HepG2 (cell line): ENCODE results near the gene ARHGAP45. TPM values are rescaled to one million over a fixed set of nuclear protein-coding genes. Genes with fewer than 3 reads are reported as not detected.
A peak's percentile ranks its signal among the peaks of the same experiment; 100 is the strongest.

Source experiments
- ATAD3A ChIP-seq: sonication (generic); formaldehyde crosslinking; IDR thresholded peaks from 2 replicates; pipeline ENCODE4 v1.4.0; 2020; ENCODE audit warnings: missing genetic modification reagents
- CBX5 ChIP-seq: sonication (generic); formaldehyde crosslinking; IDR thresholded peaks from 2 replicates; pipeline ENCODE4 v1.4.0; 2020; ENCODE audit warnings: missing genetic modification reagents, borderline replicate concordance
- CHCHD3 ChIP-seq: sonication (generic); formaldehyde crosslinking; IDR thresholded peaks from 2 replicates; pipeline ENCODE4 v1.8.0; 2022; ENCODE audit warnings: mild to moderate bottlenecking, missing genetic modification reagents, moderate library complexity
- FOXA3 ChIP-seq: IDR thresholded peaks from 2 replicates; pipeline ENCODE4 v1.6.1; 2016; ENCODE audit warnings: missing genetic modification reagents, missing compliant biosample characterization
- FOXP1 ChIP-seq, 2 experiments: fragments of 450-650 bp in 1 of 2; IDR thresholded peaks; 2 replicates each; pipeline ENCODE4 v1.6.1; 2017 to 2018; ENCODE audit warnings: antibody characterized with exemption in 1 of 2
- GATAD1 ChIP-seq: IDR thresholded peaks from 2 replicates; pipeline ENCODE4 v1.6.1; 2016; ENCODE audit warnings: missing genetic modification reagents, missing compliant biosample characterization
- GTF2F1 ChIP-seq: fragments of 150-350 bp; IDR thresholded peaks from 2 replicates; pipeline ENCODE4 v1.6.1; 2014; ENCODE audit warnings: low read length
- HOXA5 ChIP-seq: sonication (generic); formaldehyde crosslinking; IDR thresholded peaks from 2 replicates; pipeline ENCODE4 v1.4.0; 2020; ENCODE audit warnings: missing genetic modification reagents
- KDM5A ChIP-seq: fragments of 200-600 bp; sonication (generic); IDR thresholded peaks from 2 replicates; pipeline ENCODE4 v1.7.0; 2018; ENCODE audit warnings: antibody characterized with exemption, mild to moderate bottlenecking, low read length, borderline replicate concordance
- MEF2D ChIP-seq: sonication (generic); formaldehyde crosslinking; IDR thresholded peaks from 2 replicates; pipeline ENCODE4 v1.5.1; 2020; ENCODE audit warnings: mild to moderate bottlenecking, missing genetic modification reagents
- MZF1 ChIP-seq: sonication (generic); formaldehyde crosslinking; IDR thresholded peaks from 2 replicates; pipeline ENCODE4 v1.8.1; 2023; ENCODE audit warnings: mild to moderate bottlenecking, missing genetic modification reagents, borderline replicate concordance
- NFE2 ChIP-seq: sonication (generic); formaldehyde crosslinking; IDR thresholded peaks from 2 replicates; pipeline ENCODE4 v1.4.0; 2020; ENCODE audit warnings: missing genetic modification reagents
- POLR2AphosphoS5 ChIP-seq: IDR thresholded peaks from 2 replicates; pipeline ENCODE4 v1.6.1; 2012; ENCODE audit warnings: low read depth, low read length
- SCMH1 ChIP-seq: sonication (generic); formaldehyde crosslinking; IDR thresholded peaks from 2 replicates; pipeline ENCODE4 v1.9.0; 2021; ENCODE audit warnings: missing genetic modification reagents, mild to moderate bottlenecking, borderline replicate concordance
- ZC3H13 ChIP-seq: sonication (generic); formaldehyde crosslinking; IDR thresholded peaks from 2 replicates; pipeline ENCODE4 v1.8.1; 2023; ENCODE audit warnings: mild to moderate bottlenecking, missing genetic modification reagents, moderate library complexity
- ZFP36L1 ChIP-seq: sonication (generic); formaldehyde crosslinking; IDR thresholded peaks from 2 replicates; pipeline ENCODE4 v1.8.0; 2022; ENCODE audit warnings: mild to moderate bottlenecking, missing genetic modification reagents, moderate library complexity
- ZNF264 ChIP-seq: sonication (generic); formaldehyde crosslinking; IDR thresholded peaks from 2 replicates; pipeline ENCODE4 v1.4.0; 2020; ENCODE audit warnings: missing genetic modification reagents
- ZNF501 ChIP-seq: sonication (generic); formaldehyde crosslinking; IDR thresholded peaks from 2 replicates; pipeline ENCODE4 v1.5.1; 2020; ENCODE audit warnings: mild to moderate bottlenecking, moderate library complexity, missing genetic modification reagents
- ZNF619 ChIP-seq: sonication (generic); formaldehyde crosslinking; IDR thresholded peaks from 2 replicates; pipeline ENCODE4 v1.4.0; 2020; ENCODE audit warnings: mild to moderate bottlenecking, missing genetic modification reagents
- ZNF652 ChIP-seq: IDR thresholded peaks from 2 replicates; pipeline ENCODE4 v1.6.1; 2016; ENCODE audit warnings: low read depth, borderline replicate concordance
- ZSCAN21 ChIP-seq: sonication (generic); formaldehyde crosslinking; IDR thresholded peaks from 2 replicates; pipeline ENCODE4 v1.8.0; 2022; ENCODE audit warnings: mild to moderate bottlenecking, missing genetic modification reagents, moderate library complexity, borderline replicate concordance
- polyA plus RNA-seq, 8 experiments: library from polyadenylated mRNA; depleted of rRNA in 3 of 8; stranded (reverse) in 7 of 8; unstranded in 1 of 8; fragments of >200 nt; fragmentation: Illumina TruSeq in 4 of 8; extraction: Trizol in 4 of 8; gene quantifications; 2 replicates each; pipeline versions ENCODE4 v1.2.1 to v1.2.3, GENCODE V29; 2011 to 2016; ENCODE audit warnings: low read depth in 4 of 8, missing spikeins in 1 of 8, mixed read lengths in 1 of 8; ENCODE audit not compliant: insufficient read depth in 1 of 8
- total RNA-seq, 5 experiments: library from RNA; depleted of rRNA; stranded (reverse); fragments of >200 nt; fragmentation: Illumina TruSeq; extraction: Trizol; gene quantifications; 2 replicates each; pipeline ENCODE4 v1.2.3, GENCODE V29; 2016; ENCODE audit warnings: low read depth in 1 of 5
- TF ChIP-seq, protein P1 (sequence below): sonication (generic); formaldehyde crosslinking; IDR thresholded peaks from 2 replicates; pipeline ENCODE4 v1.5.0; 2020; ENCODE audit warnings: mild to moderate bottlenecking, low read depth, missing genetic modification reagents, borderline replicate concordance
- TF ChIP-seq, protein P2 (sequence below): IDR thresholded peaks from 2 replicates; pipeline ENCODE4 v1.6.1; 2016; ENCODE audit warnings: low read depth
- TF ChIP-seq, protein P3 (sequence below): sonication (generic); formaldehyde crosslinking; IDR thresholded peaks from 2 replicates; pipeline ENCODE4 v1.4.0; 2020; ENCODE audit warnings: missing genetic modification reagents
- TF ChIP-seq, protein P4 (sequence below): sonication (generic); formaldehyde crosslinking; IDR thresholded peaks from 2 replicates; pipeline ENCODE4 v1.5.1; 2020; ENCODE audit warnings: missing genetic modification reagents, mild to moderate bottlenecking, borderline replicate concordance

The ARHGAP45 gene
- total and polyA plus RNA-seq, 2 of the 13 experiments (the other 11 are each of a cell fraction or from before 2014, with no cell fraction given) = 0.84 to 32.0 TPM

DNA sequence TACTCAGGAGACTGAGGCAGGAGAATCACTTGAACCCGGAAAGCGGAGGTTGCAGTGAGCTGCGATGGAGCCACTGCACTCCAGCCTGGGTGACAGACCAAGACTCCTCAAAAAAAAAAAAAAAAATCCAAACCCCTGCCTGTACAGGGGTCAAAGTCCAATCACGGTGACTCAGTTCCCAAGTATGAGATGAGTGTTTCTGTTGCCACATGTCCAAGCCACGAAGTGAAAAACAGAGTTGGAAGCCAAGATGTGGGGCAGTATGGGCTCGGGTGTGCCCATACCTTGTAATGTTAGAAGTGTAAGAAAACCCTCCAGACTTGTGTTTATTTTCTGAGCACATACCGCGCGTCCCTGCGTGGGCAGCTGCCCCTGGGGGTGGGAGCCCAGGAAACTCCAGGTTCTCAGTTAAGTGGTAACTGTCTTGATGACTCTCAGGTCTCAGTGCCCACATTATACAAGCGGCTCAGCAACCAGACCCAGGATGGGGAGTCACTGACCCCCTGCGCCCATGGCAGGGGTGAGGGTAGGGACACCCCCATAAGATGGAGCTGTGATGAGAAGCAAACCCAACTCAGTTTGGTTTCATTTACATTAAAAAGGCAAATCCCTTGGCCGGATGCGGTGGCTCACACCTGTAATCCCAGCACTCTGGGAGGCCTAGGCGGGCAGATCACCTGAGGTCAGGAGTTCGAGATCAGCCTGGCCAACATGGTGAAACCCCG is 35.6 kb downstream of the ARHGAP45 start (continued):
- TF ChIP-seq, protein P1, sequence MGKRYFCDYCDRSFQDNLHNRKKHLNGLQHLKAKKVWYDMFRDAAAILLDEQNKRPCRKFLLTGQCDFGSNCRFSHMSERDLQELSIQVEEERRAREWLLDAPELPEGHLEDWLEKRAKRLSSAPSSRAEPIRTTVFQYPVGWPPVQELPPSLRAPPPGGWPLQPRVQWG (CRISPR knock-in tag) = no peak
- TF ChIP-seq CHCHD3 (CRISPR knock-in tag) (no peak), FOXP1 (IDR thresholded peaks at IDR 0.05) (no peak), FOXP1 (CRISPR knock-in tag; IDR thresholded peaks at IDR 0.05) (no peak; the same call in 1 of the 2 replicates), GATAD1 (CRISPR knock-in tag) (peak; percentile 65; the same call in 1 of the 2 replicates), ZNF264 (no peak), NFE2 (CRISPR knock-in tag) (no peak), FOXA3 (no peak), POLR2AphosphoS5 (peak; percentile 8; the same call in 1 of the 2 replicates), ZSCAN21 (CRISPR knock-in tag) (no peak), KDM5A (no peak), CBX5 (no peak), ZNF652 (CRISPR knock-in tag) (no peak; the same call in 1 of the 2 replicates), GTF2F1 (no peak), ZFP36L1 (CRISPR knock-in tag) (no peak), MEF2D (CRISPR knock-in tag) (0 out of 2 replicates have a peak, but pooled peaks have one; percentile 12), ATAD3A (CRISPR knock-in tag) (no peak), MZF1 (no peak), ZNF619 (no peak), HOXA5 (CRISPR knock-in tag) (no peak), ZC3H13 (CRISPR knock-in tag) (no peak), SCMH1 (CRISPR knock-in tag) (no peak), ZNF501 (CRISPR knock-in tag) (no peak)
- TF ChIP-seq, protein P2, sequence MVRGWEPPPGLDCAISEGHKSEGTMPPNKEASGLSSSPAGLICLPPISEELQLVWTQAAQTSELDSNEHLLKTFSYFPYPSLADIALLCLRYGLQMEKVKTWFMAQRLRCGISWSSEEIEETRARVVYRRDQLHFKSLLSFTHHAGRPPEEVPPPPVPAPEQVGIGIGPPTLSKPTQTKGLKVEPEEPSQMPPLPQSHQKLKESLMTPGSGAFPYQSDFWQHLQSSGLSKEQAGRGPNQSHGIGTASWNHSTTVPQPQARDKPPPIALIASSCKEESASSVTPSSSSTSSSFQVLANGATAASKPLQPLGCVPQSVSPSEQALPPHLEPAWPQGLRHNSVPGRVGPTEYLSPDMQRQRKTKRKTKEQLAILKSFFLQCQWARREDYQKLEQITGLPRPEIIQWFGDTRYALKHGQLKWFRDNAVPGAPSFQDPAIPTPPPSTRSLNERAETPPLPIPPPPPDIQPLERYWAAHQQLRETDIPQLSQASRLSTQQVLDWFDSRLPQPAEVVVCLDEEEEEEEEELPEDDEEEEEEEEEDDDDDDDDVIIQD (CRISPR knock-in tag) = no peak
- TF ChIP-seq, protein P3, sequence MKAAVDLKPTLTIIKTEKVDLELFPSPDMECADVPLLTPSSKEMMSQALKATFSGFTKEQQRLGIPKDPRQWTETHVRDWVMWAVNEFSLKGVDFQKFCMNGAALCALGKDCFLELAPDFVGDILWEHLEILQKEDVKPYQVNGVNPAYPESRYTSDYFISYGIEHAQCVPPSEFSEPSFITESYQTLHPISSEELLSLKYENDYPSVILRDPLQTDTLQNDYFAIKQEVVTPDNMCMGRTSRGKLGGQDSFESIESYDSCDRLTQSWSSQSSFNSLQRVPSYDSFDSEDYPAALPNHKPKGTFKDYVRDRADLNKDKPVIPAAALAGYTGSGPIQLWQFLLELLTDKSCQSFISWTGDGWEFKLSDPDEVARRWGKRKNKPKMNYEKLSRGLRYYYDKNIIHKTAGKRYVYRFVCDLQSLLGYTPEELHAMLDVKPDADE (CRISPR knock-in tag) = no peak
- TF ChIP-seq, protein P4, sequence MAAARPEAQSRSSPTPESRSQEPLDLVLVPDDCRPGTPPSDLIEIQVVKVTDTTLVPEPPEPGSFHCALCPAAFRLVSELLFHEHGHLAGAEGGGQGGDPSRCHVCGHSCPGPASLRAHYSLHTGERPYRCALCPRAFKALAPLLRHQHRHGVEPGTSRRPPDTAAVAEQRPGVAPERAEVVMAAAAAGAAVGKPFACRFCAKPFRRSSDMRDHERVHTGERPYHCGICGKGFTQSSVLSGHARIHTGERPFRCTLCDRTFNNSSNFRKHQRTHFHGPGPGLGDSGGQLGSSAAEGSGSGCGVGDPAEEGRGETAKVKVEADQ = no peak
